Neural cell (in vitro differentiated cells): Measurements from ENCODE around the gene CD300LB. TPM values are rescaled to one million over a fixed set of nuclear protein-coding genes. Genes with fewer than 3 reads are reported as not detected.
A peak's percentile ranks its signal among the peaks of the same experiment; 100 is the strongest.

Experiments
- H2AFZ ChIP-seq: fragments of 200-600, 300-800 bp; sonication (generic), shearing (Covaris generic); 2 replicates; pipeline ENCODE4 v1.6.0; 2014; ENCODE audit warnings: low read depth, mild to moderate bottlenecking, antibody characterized with exemption, low read length, moderate library complexity
- H3F3A ChIP-seq: fragments of 200-600 bp; shearing (Covaris generic); 2 replicates; pipeline ENCODE4 v1.6.1; 2016; ENCODE audit warnings: mild to moderate bottlenecking, moderate library complexity, mixed read lengths, antibody characterized with exemption, low read length; ENCODE audit not compliant: insufficient read depth, poor library complexity, severe bottlenecking
- H3K27ac ChIP-seq: fragments of 200-600, 300-800 bp; sonication (generic), shearing (Covaris generic); 2 replicates; pipeline ENCODE4 v1.5.1; 2014; ENCODE audit warnings: mild to moderate bottlenecking, low read length, moderate library complexity
- H3K27me3 ChIP-seq: fragments of 300-800, 200-600 bp; sonication (generic), shearing (Covaris generic); 2 replicates; pipeline ENCODE4 v1.6.0; 2014; ENCODE audit warnings: mild to moderate bottlenecking, low read depth, low read length, moderate library complexity; ENCODE audit not compliant: insufficient read depth
- H3K36me3 ChIP-seq: fragments of 300-800, 200-600 bp; sonication (generic), shearing (Covaris generic); 2 replicates; pipeline ENCODE4 v1.5.1; 2014; ENCODE audit warnings: mild to moderate bottlenecking, antibody characterized with exemption, low read length, moderate library complexity; ENCODE audit not compliant: insufficient read depth
- H3K4me2 ChIP-seq: fragments of 300-800, 200-600 bp; sonication (generic), shearing (Covaris generic); 2 replicates; pipeline ENCODE4 v1.6.0; 2014; ENCODE audit warnings: mild to moderate bottlenecking, low read length
- H3K4me3 ChIP-seq: fragments of 300-800, 200-600 bp; sonication (generic), shearing (Covaris generic); 2 replicates; pipeline ENCODE4 v1.5.1; 2014; ENCODE audit warnings: mild to moderate bottlenecking, low read length, moderate library complexity
- H3K79me2 ChIP-seq: fragments of 200-600 bp; shearing (Covaris generic); replicated peaks from 2 replicates; pipeline ENCODE4 v1.6.0; 2014; ENCODE audit warnings: mild to moderate bottlenecking, low read length, moderate library complexity; ENCODE audit not compliant: insufficient read depth
- H3K9ac ChIP-seq: fragments of 300-800, 200-600 bp; sonication (generic), shearing (Covaris generic); 2 replicates; pipeline ENCODE4 v1.6.1; 2016; ENCODE audit warnings: mild to moderate bottlenecking, low read length, mixed read lengths
- H3K9me2 ChIP-seq: fragments of 200-600 bp; shearing (Covaris generic); 2 replicates; pipeline ENCODE4 v1.6.1; 2016; ENCODE audit warnings: mild to moderate bottlenecking, low read length, mixed read lengths; ENCODE audit not compliant: insufficient read depth
- H3K9me3 ChIP-seq: fragments of 200-600, 300-800 bp; sonication (generic), shearing (Covaris generic); 2 replicates; pipeline ENCODE4 v1.6.1; 2016; ENCODE audit warnings: mild to moderate bottlenecking, mixed run types, low read length, moderate library complexity, mixed read lengths
- H4K20me1 ChIP-seq: fragments of 200-600 bp; shearing (Covaris generic); 2 replicates; pipeline ENCODE4 v1.6.1; 2016; ENCODE audit warnings: mild to moderate bottlenecking, mixed run types; ENCODE audit not compliant: insufficient read depth
- EP300 ChIP-seq: fragments of 450-650 bp; conservative IDR thresholded peaks from 2 replicates; pipeline ENCODE4 v1.6.1; 2014; ENCODE audit warnings: antibody characterized with exemption, mild to moderate bottlenecking, moderate library complexity; ENCODE audit not compliant: poor library complexity, severe bottlenecking
- EZH2 ChIP-seq: fragments of 200-600, 300-800 bp; shearing (Covaris generic), sonication (generic); IDR thresholded peaks from 2 replicates; pipeline ENCODE4 v1.6.1; 2014; ENCODE audit warnings: antibody characterized with exemption, low read length, borderline replicate concordance, mild to moderate bottlenecking; ENCODE audit not compliant: insufficient read depth, poor library complexity, severe bottlenecking
- MXI1 ChIP-seq: fragments of 450-650 bp; conservative IDR thresholded peaks from 2 replicates; pipeline ENCODE4 v1.6.1; 2014; ENCODE audit warnings: antibody characterized with exemption, mild to moderate bottlenecking; ENCODE audit not compliant: poor library complexity, severe bottlenecking
- POLR2AphosphoS5 ChIP-seq: IDR thresholded peaks from 2 replicates; pipeline ENCODE4 v1.6.1; 2012
- RAD21 ChIP-seq: fragments of 450-650 bp; conservative IDR thresholded peaks from 2 replicates; pipeline ENCODE4 v1.6.1; 2014; ENCODE audit warnings: antibody characterized with exemption, mild to moderate bottlenecking, moderate library complexity
- SMC3 ChIP-seq: fragments of 450-650 bp; conservative IDR thresholded peaks from 2 replicates; pipeline ENCODE4 v1.6.1; 2014; ENCODE audit warnings: antibody characterized with exemption, mild to moderate bottlenecking, moderate library complexity; ENCODE audit not compliant: poor library complexity
- TAF1 ChIP-seq: IDR thresholded peaks from 2 replicates; pipeline ENCODE4 v1.6.1; 2012; ENCODE audit warnings: low read depth
- polyA plus RNA-seq: library from polyadenylated mRNA; depleted of rRNA; stranded (reverse); fragments of >200 nt; gene quantifications from 2 replicates; pipeline ENCODE4 v1.2.3, GENCODE V29; 2014
- TF ChIP-seq, protein P1 (sequence below): fragments of 450-650 bp; IDR thresholded peaks from 2 replicates; pipeline ENCODE4 v1.5.1; 2014; ENCODE audit warnings: antibody characterized with exemption, mild to moderate bottlenecking, moderate library complexity; ENCODE audit not compliant: poor library complexity, severe bottlenecking
- TF ChIP-seq, protein P2 (sequence below): IDR thresholded peaks from 2 replicates; pipeline ENCODE4 v1.6.1; 2012; ENCODE audit warnings: borderline replicate concordance

CD300LB gene
- polyA plus RNA-seq, 1 donor from 2014 or later = not detected

DNA sequence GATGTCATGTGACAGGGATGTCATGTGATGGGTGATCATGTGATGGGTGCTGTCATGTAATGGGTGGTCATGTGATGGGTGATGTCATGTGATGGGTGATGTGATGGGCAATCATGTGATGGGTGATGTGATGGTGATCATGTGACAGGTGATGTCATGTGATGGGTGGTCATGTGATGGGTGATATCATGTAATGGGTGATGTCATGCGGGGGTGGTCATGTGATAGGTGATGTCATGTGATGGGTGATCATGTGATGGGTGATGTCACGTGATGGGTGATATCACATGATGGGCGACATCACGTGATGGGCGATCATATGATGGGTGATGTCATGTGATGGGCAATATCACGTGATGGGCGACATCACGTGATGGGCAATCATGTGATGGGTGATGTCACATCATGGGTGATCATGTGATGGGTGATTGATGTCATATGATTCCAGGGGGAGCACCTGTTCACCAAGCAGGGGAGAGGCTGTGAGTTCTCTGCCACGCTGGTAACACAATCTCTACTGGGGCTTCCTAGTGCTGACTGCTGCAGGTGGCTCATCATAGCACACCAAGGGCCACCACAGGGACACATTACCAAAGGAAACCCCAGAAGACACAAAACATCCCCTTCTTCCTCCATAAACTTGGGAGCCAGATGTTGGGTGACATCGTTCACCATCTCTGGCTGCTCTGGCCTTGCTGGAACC lies 16.5 kb downstream of the CD300LB start:
- H3K4me3 ChIP-seq = no peak overlapping the region
- H3K36me3 ChIP-seq = no peaks in the 10 kb centered on the region
- H3K9ac ChIP-seq = no peak overlapping the region
- no peak overlapping the region for H3K27ac ChIP-seq
- H3K4me2 ChIP-seq = no peak overlapping the region
- no peak overlapping the region for H2AFZ ChIP-seq
- no peaks in the 10 kb centered on the region for H3K27me3 ChIP-seq
- no peaks in the 10 kb centered on the region for H3K9me2 ChIP-seq
- H4K20me1 ChIP-seq = no peaks in the 10 kb centered on the region
- TF ChIP-seq EZH2 (no peak), EP300 (peak; percentile 24), POLR2AphosphoS5 (peak; percentile 6)
- H3F3A ChIP-seq = no peaks in the 10 kb centered on the region
- H3K9me3 ChIP-seq = no peaks in the 10 kb centered on the region
- H3K79me2 ChIP-seq = no peaks in the 10 kb centered on the region

DNA sequence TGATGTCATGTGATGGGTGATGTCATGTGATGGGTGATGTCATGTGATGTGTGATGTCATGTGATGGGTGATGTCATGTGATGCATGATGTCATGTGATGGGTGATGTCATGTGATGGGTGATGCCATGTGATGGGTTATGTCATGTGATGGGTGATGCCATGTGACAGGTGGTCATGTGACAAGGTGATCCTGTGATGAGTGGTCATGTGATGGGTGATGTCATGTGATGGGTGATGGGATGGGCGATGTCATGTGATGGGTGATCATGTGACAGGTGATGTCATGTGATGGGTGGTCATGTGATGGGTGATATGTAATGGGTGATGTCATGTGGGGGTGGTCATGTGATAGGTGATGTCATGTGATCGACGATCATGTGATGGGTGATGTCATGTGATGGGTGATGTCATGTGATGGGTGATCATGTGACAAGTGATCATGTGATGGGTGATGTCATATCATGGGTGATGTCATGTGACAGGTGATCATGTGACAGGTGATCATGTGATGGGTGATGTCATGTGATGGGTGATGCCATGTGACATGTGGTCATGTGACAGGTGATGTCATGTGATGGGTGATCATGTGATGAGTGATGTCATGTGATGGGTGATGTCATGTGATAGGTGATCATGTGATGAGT lies 17.2 kb downstream of the CD300LB start:
- Histone ChIP-seq H4K20me1 (no peaks in the 10 kb centered on the region), H3K9ac (no peak overlapping the region), H3K4me2 (no peak overlapping the region), H3K79me2 (no peaks in the 10 kb centered on the region), H3K9me3 (no peaks in the 10 kb centered on the region), H3K9me2 (no peaks in the 10 kb centered on the region), H3K27me3 (no peaks in the 10 kb centered on the region), H3K36me3 (no peaks in the 10 kb centered on the region), H2AFZ (no peak overlapping the region), H3K27ac (no peak overlapping the region), H3F3A (no peaks in the 10 kb centered on the region), H3K4me3 (no peak overlapping the region)
- TF ChIP-seq RAD21 = no peak
- peak; percentile 75 for TF ChIP-seq EP300
- TF ChIP-seq POLR2AphosphoS5 = peak; percentile 58
- TF ChIP-seq TAF1 = no peak
- no peak for TF ChIP-seq SMC3
- TF ChIP-seq EZH2 = no peak
- TF ChIP-seq, protein P1, sequence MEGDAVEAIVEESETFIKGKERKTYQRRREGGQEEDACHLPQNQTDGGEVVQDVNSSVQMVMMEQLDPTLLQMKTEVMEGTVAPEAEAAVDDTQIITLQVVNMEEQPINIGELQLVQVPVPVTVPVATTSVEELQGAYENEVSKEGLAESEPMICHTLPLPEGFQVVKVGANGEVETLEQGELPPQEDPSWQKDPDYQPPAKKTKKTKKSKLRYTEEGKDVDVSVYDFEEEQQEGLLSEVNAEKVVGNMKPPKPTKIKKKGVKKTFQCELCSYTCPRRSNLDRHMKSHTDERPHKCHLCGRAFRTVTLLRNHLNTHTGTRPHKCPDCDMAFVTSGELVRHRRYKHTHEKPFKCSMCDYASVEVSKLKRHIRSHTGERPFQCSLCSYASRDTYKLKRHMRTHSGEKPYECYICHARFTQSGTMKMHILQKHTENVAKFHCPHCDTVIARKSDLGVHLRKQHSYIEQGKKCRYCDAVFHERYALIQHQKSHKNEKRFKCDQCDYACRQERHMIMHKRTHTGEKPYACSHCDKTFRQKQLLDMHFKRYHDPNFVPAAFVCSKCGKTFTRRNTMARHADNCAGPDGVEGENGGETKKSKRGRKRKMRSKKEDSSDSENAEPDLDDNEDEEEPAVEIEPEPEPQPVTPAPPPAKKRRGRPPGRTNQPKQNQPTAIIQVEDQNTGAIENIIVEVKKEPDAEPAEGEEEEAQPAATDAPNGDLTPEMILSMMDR = no peak

DNA sequence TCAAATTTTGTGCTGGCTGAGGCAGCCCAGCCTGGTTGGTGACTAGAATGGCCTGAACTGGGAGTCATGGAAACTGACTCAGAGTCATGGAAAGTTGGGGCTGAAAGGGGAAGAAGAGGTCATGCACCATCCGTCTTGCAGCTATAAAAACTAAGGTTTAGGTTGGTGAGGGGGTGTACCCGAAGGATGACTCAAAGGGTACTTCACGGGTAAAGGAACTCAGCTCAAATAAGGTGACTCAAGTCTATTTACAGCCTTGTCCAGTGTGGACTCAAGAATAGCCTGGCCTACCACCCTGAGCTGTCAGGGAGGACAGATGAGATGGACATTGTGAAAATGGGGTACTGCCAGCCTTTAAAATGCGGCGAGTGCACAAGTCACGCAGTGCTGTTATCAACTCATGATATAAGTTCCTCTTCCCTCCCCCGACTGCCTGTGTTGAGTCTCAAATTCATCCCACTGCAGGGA lies 18.6 kb downstream of the CD300LB start:
- no peak overlapping the region for H3K4me2 ChIP-seq
- H3K9me3 ChIP-seq = no peaks in the 10 kb centered on the region
- H3K9ac ChIP-seq = no peak overlapping the region
- H3F3A ChIP-seq = no peaks in the 10 kb centered on the region
- H2AFZ ChIP-seq = no peak overlapping the region
- H3K9me2 ChIP-seq = no peaks in the 10 kb centered on the region
- TF ChIP-seq TAF1 (no peak), MXI1 (no peak), SMC3 (no peak), EP300 (no peak), EZH2 (no peak), POLR2AphosphoS5 (no peak), RAD21 (no peak)
- TF ChIP-seq, protein P2, sequence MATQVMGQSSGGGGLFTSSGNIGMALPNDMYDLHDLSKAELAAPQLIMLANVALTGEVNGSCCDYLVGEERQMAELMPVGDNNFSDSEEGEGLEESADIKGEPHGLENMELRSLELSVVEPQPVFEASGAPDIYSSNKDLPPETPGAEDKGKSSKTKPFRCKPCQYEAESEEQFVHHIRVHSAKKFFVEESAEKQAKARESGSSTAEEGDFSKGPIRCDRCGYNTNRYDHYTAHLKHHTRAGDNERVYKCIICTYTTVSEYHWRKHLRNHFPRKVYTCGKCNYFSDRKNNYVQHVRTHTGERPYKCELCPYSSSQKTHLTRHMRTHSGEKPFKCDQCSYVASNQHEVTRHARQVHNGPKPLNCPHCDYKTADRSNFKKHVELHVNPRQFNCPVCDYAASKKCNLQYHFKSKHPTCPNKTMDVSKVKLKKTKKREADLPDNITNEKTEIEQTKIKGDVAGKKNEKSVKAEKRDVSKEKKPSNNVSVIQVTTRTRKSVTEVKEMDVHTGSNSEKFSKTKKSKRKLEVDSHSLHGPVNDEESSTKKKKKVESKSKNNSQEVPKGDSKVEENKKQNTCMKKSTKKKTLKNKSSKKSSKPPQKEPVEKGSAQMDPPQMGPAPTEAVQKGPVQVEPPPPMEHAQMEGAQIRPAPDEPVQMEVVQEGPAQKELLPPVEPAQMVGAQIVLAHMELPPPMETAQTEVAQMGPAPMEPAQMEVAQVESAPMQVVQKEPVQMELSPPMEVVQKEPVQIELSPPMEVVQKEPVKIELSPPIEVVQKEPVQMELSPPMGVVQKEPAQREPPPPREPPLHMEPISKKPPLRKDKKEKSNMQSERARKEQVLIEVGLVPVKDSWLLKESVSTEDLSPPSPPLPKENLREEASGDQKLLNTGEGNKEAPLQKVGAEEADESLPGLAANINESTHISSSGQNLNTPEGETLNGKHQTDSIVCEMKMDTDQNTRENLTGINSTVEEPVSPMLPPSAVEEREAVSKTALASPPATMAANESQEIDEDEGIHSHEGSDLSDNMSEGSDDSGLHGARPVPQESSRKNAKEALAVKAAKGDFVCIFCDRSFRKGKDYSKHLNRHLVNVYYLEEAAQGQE = no peak
- TF ChIP-seq, protein P1 = no peak
- H3K36me3 ChIP-seq = no peaks in the 10 kb centered on the region
- H3K27ac ChIP-seq = no peak overlapping the region
- H3K79me2 ChIP-seq = no peaks in the 10 kb centered on the region
- H3K27me3 ChIP-seq = no peaks in the 10 kb centered on the region
- no peaks in the 10 kb centered on the region for H4K20me1 ChIP-seq
- H3K4me3 ChIP-seq = no peak overlapping the region
